NCI-H1436 (cell line): Measurements from ENCODE around the gene IFI6.
"Not testable (repeated sequence)": the region's sequence is repeated elsewhere in the genome, so short reads cannot be mapped to it uniquely, and the experiment has no call there.

ENCODE experiments used
- DNase-seq: peaks from one replicate; lab custom pipeline; 2025; lab: John Stamatoyannopoulos, UW

Gene IFI6

DNA sequence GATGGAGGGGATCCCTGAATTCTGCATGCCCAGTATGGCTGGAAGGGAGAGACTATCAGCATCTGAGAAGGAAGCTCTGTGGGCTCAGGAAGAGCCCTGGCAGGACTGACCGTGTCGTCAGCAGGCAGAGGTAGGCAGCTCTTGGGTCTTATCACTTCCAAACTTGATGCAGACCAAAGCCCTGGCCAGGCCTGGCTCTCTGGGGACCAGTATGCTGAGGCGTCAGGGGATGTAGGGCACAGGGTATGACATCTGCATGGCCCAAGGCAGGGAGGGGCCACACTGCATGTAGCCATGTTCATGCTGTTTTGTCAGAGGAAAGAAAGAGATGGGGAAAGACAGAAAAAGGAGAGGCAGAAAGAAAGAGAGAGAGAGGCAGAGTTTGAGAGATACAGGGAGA is 43.3 kb downstream of the IFI6 start:
- DNase-seq, result no peak

DNA sequence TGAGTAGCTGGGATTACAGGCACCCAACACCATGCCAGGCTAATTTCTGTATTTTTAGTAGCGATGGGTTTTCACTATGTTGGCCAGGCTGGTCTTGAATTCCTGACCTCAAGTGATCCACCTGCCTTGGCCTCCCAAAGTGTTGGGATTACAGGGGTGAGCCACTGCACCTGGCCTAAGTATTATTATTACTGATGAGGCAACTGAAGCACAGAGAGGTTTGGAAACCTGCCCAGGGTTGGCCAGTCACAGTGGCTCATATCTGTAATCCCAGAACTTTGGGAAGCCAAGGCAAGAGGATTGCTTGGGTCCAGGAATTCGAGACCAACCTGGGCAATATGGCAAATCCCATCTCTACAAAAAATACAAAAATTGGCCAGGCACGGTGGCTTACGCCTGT is 44.3 kb downstream of the IFI6 start:
- not testable (repeated sequence) for DNase-seq

DNA sequence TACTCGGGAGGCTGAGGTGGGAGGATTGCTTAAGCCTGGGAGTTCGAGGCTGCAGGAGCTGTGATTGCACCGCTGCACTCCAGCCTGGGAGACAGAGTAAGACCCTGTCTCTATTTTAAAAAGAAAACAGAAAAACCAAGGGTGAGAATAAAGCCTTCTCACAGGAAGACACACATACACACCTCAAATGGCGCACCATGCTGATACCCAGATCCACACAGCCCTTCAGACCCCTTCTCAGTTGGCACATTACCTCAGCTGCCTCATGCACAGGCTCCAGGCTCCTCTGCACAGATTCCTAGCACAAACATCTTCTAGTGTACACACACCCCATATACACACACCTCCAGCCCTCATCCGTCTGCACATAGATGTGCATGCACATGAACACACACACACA is 44.9 kb downstream of the IFI6 start:
- DNase-seq, result no peak

DNA sequence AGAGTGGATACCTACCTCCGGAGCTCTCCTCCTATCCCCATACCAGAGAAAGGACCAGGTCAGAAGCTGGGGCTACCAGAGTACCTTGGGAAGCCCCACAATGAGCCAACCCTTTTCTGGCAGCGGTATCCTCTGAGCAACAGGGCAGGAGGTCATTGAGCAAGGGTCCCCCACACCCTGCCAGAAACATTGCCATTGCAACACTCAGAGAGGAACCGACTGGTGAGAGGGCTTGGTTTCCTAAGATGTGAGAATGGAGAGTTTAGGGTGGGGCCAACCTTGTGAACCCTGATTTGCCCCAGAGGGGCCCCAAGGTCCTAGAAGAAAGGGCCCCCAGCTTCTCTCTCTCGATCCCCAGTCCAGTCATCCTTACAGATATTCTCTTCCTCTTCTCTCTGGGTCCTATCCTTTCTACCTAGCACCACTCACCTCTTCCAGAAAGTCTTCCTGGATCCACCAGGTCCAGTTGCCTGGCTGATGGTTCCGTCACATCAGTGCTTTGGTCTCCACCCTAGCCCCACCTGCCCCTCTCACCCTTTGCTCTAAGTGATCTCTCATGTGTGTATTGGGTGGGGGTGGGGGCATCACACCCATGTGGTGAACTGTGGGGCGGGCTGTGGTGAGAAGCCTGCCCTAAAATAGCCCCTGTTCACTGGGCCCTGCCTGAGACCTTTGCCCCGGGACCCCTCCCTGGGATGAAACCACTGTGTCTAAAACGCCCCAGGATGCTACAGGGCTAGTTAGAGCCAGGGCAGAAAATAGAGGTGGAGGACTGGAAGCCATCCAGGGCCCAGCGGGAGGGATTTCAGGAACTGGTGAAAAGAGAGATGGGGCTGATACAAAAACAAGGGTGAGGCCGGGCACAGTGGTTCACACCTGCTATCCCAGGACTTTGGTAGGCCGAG is 45.7 kb downstream of the IFI6 start:
- DNase-seq, result no peak

DNA sequence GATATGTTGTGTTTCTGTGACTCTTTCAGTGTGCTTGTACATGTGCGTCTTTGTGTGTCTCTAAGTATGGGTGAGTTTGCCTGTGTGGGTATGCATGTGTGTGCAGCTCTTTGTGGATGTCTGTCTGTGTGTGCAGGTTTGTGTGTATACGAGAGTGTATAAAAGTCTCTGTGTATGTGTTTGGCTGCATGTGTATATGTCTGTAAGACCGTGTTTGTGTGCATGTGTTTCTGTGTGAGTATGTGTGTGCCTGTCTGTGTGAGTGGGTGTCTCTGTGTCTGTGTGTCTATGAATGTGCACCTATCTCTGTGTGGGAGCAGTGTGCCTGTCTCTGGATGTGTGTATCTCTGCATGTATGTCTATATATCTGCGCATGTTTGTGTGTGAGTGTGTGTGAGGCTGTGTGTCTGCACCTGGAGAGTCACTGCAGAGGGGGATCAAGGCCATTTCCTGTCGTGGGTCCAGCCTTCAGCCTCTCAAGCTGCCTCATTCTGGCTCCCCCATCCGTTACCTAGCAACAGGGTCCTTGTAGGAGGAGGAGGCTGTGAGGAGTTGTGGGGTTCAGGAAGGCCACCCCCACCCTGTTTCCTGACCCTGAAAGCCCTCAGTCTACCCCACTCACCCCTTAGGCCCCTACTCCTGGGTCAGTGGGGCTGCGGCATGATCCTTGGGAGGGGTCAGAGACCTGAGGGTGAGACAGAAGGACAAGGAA is 47.4 kb downstream of the IFI6 start:
- peak; percentile 28 for DNase-seq

DNA sequence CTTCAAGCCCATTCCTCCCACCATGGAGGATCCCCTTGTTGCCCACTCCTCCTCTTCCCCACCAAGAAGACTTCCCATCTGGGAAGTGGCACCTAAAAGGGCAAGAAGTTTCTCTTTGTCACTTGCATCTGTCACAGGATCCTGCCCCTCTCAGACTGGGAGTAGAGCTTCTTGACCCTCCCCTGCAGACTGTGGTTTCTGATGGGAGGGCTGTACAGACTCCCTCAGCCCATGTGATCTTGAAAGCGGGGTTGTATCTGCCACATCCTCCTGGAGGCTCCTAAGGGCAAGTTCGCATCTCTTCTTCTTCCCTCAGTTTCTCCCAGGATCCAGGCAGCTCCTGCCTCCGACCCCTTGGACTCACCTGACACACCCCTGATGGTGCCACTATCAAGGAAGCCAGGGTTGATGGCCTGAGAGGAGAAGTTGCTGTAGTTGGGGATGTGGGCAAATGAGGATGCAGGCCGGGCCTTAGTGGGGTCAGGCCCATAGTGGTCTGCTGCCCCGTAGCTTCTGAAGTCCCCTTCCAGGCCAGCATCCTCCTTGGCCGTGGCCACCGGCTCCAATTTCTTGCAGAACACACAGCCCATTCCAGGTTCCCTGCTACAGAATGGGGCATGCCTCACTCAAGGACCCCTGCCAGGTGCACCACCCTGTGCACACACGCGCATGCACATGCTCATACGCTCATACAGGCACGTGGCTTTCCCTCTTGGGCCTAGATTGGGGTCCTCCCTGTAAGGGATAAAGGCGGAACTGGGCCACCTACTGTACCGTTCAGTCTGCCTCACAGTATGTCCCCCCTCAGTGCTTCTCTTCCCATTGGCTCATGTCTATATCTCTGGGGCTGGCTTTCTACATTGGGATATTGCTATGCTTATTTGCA is 48.4 kb downstream of the IFI6 start:
- no peak for DNase-seq

DNA sequence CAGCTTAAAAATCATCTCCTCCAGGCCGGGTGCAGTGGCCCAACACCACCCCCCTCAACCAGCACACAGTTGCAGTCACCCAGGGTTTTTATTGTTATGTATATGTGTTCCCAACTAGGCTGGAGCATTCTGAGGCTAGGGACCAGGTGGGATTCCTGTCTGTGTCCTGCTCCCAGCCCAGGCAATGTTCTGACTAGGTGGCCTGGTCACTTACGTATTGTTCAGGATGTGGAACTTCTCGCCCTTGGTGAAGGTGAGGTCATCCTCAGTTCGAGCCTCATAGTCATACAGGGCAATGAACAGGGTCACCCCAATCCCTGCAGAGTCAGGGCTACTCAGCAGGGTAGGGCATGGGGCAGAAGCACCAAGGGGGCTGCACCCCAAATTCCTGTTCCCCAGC is 49.2 kb downstream of the IFI6 start:
- no peak for DNase-seq

DNA sequence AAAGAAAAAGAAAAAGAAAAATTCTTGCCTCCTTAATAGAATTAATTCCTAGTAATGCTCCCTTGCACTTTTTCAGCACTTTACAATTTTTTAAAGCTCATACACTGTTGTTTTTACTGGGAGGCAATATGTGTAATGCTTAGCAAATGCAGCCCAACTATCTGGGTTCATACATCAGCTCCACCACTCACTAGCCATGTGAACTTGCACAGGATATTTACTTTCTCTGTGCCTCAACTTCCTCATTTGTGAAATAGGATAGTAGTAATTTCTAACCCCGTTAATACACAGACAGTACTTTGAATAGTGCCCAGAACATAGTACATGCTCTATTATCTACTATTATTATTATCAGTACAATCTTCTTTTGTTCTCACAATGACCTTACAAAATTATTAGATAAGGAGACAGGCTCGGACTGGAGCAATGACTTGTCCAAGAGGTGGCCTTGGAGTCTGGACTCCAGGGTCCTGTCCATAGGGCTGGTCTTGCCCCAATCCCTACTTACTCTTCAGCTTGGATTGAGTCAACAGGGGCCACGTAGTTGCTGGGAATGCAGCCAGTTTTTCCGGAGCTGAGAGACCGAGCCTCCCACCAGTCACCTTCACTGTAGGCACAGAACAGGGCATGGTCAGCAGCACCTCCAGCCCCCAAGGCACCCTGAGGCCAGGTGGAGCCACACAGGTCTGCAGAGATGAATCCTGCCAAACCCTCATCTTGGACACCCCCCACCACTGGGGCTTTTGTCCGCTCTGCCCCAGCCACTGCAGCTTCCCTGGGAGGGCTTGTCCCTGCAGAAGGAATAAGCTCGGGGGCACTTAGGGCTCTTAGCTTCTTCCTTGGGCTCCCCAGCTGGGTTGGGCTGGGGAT is 50.7 kb downstream of the IFI6 start:
- no peak for DNase-seq

DNA sequence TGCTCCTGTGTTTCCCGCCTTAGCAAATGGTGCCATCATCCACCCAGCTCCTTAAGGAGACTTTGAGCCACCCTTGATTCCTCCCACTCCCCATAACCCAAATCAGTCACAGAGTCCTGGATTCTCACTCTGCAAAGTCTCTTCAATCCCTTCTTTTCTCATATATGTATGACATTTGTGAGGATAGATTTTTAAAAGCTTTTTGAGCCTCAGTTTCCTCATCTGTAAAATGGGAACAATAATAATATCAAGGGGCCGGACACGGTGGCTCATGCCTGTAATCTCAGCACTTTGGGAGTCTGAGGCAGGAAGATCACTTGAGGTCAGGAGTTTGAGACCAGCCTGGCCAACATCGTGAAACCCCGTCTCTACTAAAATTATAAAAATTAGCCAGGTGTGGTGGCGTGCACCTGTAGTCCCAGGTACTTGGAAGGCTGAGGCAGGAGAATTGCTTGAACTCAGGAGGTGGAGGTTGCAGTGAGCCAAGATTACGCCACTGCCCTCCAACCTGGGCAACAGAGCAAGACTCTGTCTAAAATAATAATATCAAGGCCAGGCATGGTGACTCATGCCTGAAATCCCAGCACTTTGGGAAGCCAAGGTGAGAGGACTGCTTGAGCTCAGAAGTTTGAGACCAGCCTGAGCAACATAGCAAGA is 52.1 kb downstream of the IFI6 start:
- not testable (repeated sequence) for DNase-seq

DNA sequence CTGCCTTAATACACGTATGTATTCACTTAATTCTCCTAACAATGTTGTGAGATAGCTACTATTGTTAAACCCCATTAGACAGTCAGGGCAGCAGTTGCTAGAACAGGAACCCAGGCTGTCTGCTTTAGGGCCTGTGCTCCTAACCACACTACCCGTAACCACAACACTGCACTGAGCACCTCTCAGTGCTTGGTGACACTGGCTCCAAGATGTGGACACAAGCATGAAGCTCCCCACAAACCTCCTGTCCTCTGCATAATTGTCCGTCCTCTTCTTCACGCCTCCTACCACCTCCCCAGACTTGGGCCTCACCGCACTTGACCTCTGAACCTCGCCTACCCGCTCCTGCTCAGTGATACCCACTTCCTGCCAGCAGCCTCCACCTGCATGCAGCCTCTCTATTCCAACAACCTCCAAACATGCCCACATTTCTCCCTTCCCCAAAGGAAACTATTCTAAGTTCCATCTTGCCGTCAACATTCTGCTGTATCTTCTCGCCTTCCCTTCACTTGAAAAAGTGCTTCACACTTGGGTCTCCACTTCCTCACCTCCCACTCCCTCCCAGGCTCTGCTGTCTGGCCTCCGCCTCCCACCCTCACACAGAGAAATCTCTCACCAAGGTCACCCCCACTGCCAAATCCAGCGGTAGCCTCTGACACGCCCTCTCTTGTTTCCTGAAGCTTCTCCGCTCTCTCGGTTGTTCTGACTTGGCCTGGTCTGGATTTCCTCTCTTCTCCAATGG is 53.5 kb downstream of the IFI6 start:
- DNase-seq, result no peak

DNA sequence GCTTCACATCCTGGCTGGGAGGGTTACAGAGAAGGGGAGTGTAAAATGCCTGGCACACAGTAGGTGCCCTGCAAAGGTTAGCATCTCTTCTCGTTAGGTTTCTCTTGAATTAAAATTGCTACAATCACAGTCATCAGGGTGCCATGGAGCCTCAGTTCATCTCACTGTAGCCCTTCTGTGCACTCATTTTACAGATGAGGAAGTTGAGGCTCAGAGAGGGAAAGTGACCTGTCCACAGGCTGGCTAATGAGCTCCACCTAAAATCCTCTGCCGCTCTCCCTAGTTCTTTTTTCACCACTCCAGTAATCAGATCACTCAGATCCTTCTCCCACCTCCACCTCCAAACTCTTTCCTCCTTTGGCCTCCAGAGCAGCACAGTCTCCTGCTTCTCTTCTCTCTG is 54.6 kb downstream of the IFI6 start:
- DNase-seq, result no peak

DNA sequence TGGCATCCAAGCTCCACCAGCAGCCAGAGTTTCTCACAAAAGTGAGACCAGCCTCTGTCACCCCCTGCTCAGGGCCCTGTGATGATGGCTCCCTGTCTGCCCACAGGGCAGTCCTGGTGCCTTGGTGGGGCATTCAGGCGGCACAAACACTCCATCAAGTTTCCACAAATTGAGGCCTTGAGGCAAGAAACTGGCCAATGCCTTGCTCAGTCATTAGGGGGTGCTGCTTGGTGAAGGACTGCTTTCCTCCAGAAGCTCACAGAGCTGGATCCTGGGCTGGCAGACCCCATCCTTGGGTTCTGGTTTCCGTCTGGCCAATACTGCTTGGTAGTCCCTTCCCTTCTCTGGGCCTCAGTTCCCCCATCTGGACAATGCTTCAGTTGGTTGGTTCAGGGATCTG is 55.6 kb downstream of the IFI6 start:
- DNase-seq, result no peak
